ENCODE results near the gene SPTLC1.
A peak's percentile ranks its signal among the peaks of the same experiment; 100 is the strongest.

The SPTLC1 gene

DNA sequence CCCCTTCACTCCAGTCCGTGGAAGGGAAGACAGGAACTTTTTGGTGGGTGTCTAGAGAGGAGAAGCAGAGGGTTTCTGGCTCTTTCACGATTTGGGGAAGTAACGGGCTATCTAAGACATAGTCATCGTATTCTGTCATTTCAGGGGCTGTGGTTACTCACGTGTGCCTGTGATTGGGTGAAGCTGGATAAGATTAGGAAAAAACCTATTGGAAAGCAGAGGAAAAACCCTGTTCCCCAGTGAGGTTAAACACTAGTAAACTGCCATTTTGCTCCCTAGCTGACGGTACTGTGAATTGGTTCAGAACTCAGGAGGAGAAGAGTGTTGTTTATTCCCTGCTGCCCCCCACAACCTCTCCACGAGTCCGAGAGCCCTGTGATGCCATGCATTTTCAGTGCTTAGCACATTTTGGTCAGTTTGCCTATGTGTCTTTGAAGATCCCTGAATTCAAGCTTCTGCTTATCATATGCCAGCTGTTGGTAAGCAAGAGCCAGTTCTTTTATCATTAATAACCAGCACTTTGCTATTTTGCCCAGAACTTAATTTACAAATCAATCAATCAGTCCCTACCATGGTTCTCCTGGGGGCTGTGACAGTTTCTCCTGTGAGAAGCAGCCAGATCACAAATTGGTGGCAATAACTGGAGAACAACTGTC is 120.1 kb downstream of the SPTLC1 start:
- Histone ChIP-seq H3K36me3 (ENCODE audit: control insufficient read depth in 1 of 2, insufficient read depth in 2 of 2, low read length in 2 of 2) (no peaks in the 10 kb centered on the region), H3K27ac (ENCODE audit: low read length) (no peak overlapping the region), H3K9me3 (ENCODE audit: control insufficient read depth in 1 of 2, low read length in 2 of 2) (no peaks in the 10 kb centered on the region), H3K27me3 (ENCODE audit: low read depth, low read length) (no peaks in the 10 kb centered on the region), H3K4me3 (ENCODE audit: low read depth in 1 of 2, low read length in 2 of 2) (no peak overlapping the region), H3K4me1 (ENCODE audit: control insufficient read depth in 1 of 2, insufficient read depth in 2 of 2, low read length in 2 of 2) (no peaks in the 10 kb centered on the region)

DNA sequence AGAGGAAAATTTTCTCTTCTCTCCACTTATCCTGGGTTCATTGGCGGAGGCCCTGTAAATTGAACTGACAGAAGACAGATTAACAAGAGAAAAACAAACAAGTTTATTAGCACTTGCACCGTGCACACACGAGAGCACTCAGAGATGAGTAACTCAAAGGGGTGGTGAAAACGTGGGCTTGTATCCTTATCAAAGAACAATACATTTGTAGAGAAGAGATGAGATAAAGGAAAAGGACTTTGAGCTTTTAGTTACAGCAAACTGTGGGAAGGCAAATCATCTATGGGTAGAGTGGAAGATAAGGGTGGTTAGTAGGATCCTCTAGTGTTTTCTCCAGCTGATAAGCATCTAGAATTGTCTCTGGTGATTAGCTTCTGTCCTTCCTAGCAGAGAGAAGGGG is 120.8 kb downstream of the SPTLC1 start:
- H3K9me3 ChIP-seq (ENCODE audit: control insufficient read depth in 1 of 2, low read length in 2 of 2): no peaks in the 10 kb centered on the region
- no peaks in the 10 kb centered on the region for H3K27me3 ChIP-seq (ENCODE audit: low read depth, low read length)
- no peak overlapping the region for H3K27ac ChIP-seq (ENCODE audit: low read length)
- no peaks in the 10 kb centered on the region for H3K36me3 ChIP-seq (ENCODE audit: control insufficient read depth in 1 of 2, insufficient read depth in 2 of 2, low read length in 2 of 2)
- H3K4me1 ChIP-seq (ENCODE audit: control insufficient read depth in 1 of 2, insufficient read depth in 2 of 2, low read length in 2 of 2): no peaks in the 10 kb centered on the region
- no peak overlapping the region for H3K4me3 ChIP-seq (ENCODE audit: low read depth in 1 of 2, low read length in 2 of 2)

- H3K36me3 ChIP-seq (ENCODE audit: control insufficient read depth in 1 of 2, insufficient read depth in 2 of 2, low read length in 2 of 2): no peaks in the 10 kb centered on the region
- no peak overlapping the region for H3K27ac ChIP-seq (ENCODE audit: low read length)
- no peaks in the 10 kb centered on the region for H3K4me1 ChIP-seq (ENCODE audit: control insufficient read depth in 1 of 2, insufficient read depth in 2 of 2, low read length in 2 of 2)
- H3K27me3 ChIP-seq (ENCODE audit: low read depth, low read length): no peaks in the 10 kb centered on the region
- no peaks in the 10 kb centered on the region for H3K9me3 ChIP-seq (ENCODE audit: control insufficient read depth in 1 of 2, low read length in 2 of 2)
- H3K4me3 ChIP-seq (ENCODE audit: low read depth in 1 of 2, low read length in 2 of 2): no peak overlapping the region
Observed at GRCh38 chr9:91992461-91993041, 122.7 kb downstream of the SPTLC1 start.

- Histone ChIP-seq H3K27ac (ENCODE audit: low read length) (no peak overlapping the region), H3K9me3 (ENCODE audit: control insufficient read depth in 1 of 2, low read length in 2 of 2) (no peaks in the 10 kb centered on the region), H3K4me1 (ENCODE audit: control insufficient read depth in 1 of 2, insufficient read depth in 2 of 2, low read length in 2 of 2) (no peaks in the 10 kb centered on the region), H3K27me3 (ENCODE audit: low read depth, low read length) (no peaks in the 10 kb centered on the region), H3K36me3 (ENCODE audit: control insufficient read depth in 1 of 2, insufficient read depth in 2 of 2, low read length in 2 of 2) (no peaks in the 10 kb centered on the region), H3K4me3 (ENCODE audit: low read depth in 1 of 2, low read length in 2 of 2) (peak overlapping the region in 1 of 2 donors; percentile 33)
Observed at GRCh38 chr9:91991721-91992341, 123.4 kb downstream of the SPTLC1 start.

DNA sequence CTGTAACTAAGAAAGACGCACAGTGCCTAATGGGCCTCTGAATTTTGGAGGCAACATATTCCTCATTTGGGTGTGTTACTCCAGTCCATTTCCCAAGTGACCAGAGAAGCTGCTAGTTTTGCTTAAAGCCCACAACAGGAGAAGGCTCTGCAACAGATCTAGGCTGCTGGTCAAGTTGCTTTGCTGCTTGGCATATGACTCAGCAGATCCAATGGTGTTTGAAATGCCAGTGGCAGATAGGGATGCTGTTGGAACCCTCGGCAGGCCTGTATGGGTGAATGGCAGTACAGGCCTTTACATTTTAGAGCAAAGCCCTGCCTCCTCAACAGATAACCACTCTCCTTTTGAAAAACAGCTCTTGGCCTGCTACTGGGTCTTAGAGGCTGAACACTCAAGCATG is 129.0 kb downstream of the SPTLC1 start:
- Histone ChIP-seq H3K36me3 (ENCODE audit: control insufficient read depth in 1 of 2, insufficient read depth in 2 of 2, low read length in 2 of 2) (no peaks in the 10 kb centered on the region), H3K4me3 (ENCODE audit: low read depth in 1 of 2, low read length in 2 of 2) (no peak overlapping the region), H3K4me1 (ENCODE audit: control insufficient read depth in 1 of 2, insufficient read depth in 2 of 2, low read length in 2 of 2) (no peaks in the 10 kb centered on the region), H3K9me3 (ENCODE audit: control insufficient read depth in 1 of 2, low read length in 2 of 2) (no peaks in the 10 kb centered on the region), H3K27ac (ENCODE audit: low read length) (no peak overlapping the region), H3K27me3 (ENCODE audit: low read depth, low read length) (no peaks in the 10 kb centered on the region)

DNA sequence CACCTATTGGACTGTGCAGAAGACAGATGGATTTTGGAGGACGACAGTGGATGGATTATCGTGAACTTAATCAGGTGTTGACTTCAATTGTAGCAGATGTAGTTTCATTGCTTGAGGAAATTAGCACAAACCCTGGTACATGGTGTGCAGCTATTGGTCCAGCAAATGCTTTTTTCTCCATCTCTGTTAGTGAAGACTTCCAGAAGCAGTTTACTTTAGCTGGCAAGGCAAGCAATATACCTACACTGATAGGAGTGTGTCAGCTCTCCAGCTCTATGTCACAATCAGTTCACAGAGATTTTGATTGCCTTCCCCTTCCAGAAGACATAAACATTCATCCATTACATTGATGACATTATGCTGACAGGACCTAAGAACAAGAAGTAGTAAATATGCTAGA is 129.5 kb downstream of the SPTLC1 start:
- Histone ChIP-seq H3K4me1 (ENCODE audit: control insufficient read depth in 1 of 2, insufficient read depth in 2 of 2, low read length in 2 of 2) (no peaks in the 10 kb centered on the region), H3K4me3 (ENCODE audit: low read depth in 1 of 2, low read length in 2 of 2) (no peak overlapping the region), H3K36me3 (ENCODE audit: control insufficient read depth in 1 of 2, insufficient read depth in 2 of 2, low read length in 2 of 2) (no peaks in the 10 kb centered on the region), H3K27me3 (ENCODE audit: low read depth, low read length) (no peaks in the 10 kb centered on the region), H3K27ac (ENCODE audit: low read length) (no peak overlapping the region), H3K9me3 (ENCODE audit: control insufficient read depth in 1 of 2, low read length in 2 of 2) (no peaks in the 10 kb centered on the region)

Measured in muscle layer of duodenum (tissue), 2 donors.